Measurements from ENCODE around the gene GEMIN4.

DNA sequence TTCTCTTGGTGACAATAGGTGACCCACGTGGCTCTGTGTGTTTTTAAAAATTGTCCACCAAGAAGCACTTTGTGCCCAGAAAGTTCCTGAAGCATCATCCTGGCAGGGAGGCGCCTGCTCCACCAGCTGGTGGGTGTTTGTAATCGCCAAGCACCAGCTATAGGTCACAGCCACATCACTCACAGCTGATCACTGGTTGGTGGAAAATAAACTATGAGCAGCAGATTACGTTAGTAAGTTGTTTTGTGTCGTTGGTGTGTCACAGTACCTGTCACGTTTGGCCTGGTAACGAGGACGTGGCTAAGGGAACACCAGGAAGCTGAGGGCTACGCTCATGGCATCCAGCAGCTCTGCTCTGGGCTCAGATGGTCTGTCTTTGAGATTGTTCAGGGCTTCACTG is 40.2 kb upstream of the GEMIN4 start:
- TF ChIP-seq, protein P1, sequence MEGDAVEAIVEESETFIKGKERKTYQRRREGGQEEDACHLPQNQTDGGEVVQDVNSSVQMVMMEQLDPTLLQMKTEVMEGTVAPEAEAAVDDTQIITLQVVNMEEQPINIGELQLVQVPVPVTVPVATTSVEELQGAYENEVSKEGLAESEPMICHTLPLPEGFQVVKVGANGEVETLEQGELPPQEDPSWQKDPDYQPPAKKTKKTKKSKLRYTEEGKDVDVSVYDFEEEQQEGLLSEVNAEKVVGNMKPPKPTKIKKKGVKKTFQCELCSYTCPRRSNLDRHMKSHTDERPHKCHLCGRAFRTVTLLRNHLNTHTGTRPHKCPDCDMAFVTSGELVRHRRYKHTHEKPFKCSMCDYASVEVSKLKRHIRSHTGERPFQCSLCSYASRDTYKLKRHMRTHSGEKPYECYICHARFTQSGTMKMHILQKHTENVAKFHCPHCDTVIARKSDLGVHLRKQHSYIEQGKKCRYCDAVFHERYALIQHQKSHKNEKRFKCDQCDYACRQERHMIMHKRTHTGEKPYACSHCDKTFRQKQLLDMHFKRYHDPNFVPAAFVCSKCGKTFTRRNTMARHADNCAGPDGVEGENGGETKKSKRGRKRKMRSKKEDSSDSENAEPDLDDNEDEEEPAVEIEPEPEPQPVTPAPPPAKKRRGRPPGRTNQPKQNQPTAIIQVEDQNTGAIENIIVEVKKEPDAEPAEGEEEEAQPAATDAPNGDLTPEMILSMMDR (IDR thresholded peaks at IDR 0.05; ENCODE audit: low read depth, low read length, poor library complexity, severe bottlenecking): no peak
- no peak for TF ChIP-seq EZH2phosphoT487 (IDR thresholded peaks at IDR 0.05; ENCODE audit: borderline replicate concordance, low read length)

Measured in DOHH2 (cell line).